ENCODE data around the gene ARHGAP25. TPM values are rescaled to one million over a fixed set of nuclear protein-coding genes. Genes with fewer than 3 reads are reported as not detected.

ARHGAP25 gene, protein sequence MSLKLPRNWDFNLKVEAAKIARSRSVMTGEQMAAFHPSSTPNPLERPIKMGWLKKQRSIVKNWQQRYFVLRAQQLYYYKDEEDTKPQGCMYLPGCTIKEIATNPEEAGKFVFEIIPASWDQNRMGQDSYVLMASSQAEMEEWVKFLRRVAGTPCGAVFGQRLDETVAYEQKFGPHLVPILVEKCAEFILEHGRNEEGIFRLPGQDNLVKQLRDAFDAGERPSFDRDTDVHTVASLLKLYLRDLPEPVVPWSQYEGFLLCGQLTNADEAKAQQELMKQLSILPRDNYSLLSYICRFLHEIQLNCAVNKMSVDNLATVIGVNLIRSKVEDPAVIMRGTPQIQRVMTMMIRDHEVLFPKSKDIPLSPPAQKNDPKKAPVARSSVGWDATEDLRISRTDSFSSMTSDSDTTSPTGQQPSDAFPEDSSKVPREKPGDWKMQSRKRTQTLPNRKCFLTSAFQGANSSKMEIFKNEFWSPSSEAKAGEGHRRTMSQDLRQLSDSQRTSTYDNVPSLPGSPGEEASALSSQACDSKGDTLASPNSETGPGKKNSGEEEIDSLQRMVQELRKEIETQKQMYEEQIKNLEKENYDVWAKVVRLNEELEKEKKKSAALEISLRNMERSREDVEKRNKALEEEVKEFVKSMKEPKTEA
- 0.10 to 0.19 TPM (median 0.14 TPM) in 5 replicates for total RNA-seq (2022; extraction: Qiagen RNA extraction; ENCODE audit: low read depth)

DNA sequence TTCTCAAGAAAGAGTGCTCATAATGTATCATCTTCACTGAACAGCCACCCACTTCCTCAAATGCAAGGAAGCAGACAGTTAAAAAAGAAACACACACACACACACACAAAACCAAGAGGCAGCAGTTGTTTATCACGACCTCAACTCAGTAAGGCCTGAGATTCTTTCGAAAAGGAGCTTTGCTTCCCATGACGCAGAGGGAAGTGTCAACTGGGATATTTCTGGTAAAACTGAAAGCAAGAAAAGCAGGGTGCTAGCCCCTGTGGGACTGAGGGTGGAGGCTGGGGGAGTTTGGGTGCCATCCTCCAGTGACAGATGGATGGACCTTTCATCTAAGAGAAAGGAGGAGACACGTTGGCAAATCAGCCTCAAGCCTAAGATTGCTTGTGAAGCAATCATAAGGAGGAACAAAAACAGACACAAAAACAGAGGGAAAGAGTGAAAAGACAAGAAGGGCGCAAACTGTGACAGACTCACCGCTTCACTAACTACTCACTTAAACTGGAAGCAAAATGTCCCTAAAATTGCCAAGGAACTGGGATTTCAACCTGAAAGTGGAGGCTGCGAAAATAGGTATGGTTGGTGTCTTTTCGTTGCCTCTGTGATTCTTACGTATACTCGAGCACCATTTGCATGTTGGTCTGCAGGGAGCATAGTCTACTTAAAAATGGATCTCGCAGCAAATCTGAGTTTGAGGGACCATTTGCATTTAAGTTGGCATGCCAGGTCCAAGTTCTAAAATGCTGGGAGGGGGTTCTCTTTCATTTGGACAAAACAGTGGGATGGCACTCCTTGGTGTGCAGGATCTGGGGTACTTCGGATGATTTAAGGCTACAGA lies at the start of gene ARHGAP25:
ARHGAP25 (plus strand) TSS at position 124 of the 838 bp plus-strand sequence; CDS start at position 513, 389 bp downstream.

DNA sequence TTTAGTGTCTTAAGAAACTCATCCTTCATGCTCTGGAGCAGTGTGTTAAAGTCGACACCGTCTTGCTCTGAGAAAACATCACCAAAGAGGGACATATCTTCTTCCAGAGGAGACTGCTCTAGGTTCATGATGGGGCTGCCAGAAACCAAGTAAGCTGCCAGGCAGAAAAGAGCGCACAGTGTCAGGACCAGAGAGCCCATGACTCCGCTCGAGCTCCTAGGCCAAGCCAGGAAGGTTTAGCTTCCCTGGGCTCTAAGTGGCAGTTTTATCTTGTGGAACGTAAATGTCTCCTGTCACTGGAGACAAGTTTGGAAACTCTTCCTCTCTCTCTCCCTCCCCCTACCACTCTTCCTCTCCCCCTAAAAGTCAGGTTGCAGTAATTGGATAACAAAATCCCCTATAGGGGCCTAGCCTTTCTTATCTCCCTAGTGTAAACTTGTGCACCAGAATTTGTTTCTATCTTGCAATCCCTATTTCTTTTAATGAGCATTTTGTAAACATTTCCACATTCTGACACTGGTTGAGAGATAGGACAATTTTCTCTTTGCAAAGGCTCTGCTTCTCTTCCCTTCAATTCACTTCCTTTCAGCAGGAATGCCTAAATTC lies 136.7 kb downstream of the ARHGAP25 start, which contains the start of gene BMP10:
BMP10 (minus strand) TSS at position 239 of the 606 bp plus-strand sequence; CDS start at position 200, 39 bp downstream.

Other genes with a start within 250 kb of the ARHGAP25 start
- gene PROKR1, start 91.2 kb upstream of the ARHGAP25 start, total RNA-seq (2022; extraction: Qiagen RNA extraction; ENCODE audit: low read depth), result 0.03 TPM in 1 of 5 replicates, not detected in the others
- not detected in 5 replicates for gene BMP10, start 136.6 kb downstream of the ARHGAP25 start, total RNA-seq (2022; extraction: Qiagen RNA extraction; ENCODE audit: low read depth)
- gene GKN2, start 218.1 kb downstream of the ARHGAP25 start, total RNA-seq (2022; extraction: Qiagen RNA extraction; ENCODE audit: low read depth), result 1.7 to 3.5 TPM (median 2.9 TPM) in 5 replicates
- 0.56 to 0.72 TPM (median 0.57 TPM) in 4 of 5 replicates, not detected in the other for gene GKN1, start 239.8 kb downstream of the ARHGAP25 start, total RNA-seq (2022; extraction: Qiagen RNA extraction; ENCODE audit: low read depth)